EL (cell line): Measurements from ENCODE around the gene HIGD2A.
"Not testable (repeated sequence)": the region's sequence is repeated elsewhere in the genome, so short reads cannot be mapped to it uniquely, and the experiment has no call there.

ENCODE experiments used
- DNase-seq: peaks from one replicate; pipeline ENCODE4 v3.0.0-alpha.2; 2016

HIGD2A gene

DNA sequence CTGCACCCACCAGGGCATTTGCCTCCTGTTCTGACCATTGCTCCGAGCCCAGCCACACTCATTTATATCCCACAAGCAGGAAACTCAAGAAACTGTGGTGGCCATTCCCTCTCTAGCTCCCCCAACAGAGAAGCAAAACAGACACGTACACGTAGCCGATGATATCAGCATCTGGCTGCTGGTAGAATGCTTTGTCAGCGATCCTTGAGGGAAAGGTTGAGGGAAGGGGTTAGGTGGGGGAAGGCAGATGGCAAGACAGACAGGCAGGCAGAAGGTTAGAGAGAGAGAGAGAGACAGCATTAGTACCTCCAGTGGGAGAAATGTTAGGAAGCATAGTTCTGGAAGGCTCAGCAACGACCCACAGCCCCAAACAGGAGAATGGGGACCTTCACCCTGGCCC lies 7.8 kb downstream of the HIGD2A start:
- no peak for DNase-seq

DNA sequence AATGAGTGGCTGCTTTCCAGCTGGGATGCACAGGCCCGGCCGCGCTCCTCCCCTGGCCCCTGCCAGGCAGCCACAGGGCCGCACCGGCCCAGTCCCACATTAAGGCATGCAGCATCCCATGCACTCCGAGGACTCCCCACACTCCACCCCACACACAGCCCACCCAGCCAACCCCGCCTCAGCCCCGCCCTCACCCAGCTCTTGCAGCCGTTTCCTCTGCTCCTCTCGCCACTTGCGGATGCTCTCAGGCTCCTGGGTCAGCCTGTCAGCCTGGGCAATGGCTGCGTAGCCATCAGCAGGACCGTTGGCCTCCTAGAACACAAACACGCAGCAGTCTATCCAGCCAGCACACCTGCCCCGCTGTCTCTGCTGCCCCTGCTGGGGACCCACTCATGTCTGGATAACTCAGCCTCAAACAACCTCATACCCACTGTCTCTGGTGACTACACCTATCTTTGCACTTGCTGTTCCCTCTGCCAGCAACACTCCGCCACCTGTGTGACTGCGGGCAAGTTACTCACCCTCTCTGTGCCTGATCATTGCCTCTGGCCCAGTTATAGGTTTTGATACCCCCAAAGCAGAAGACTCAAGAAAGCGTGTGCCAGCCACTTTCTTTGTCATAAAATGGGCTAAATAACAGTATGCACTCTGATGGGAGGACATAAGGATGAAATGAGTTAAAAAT lies 9.3 kb downstream of the HIGD2A start:
- no peak for DNase-seq

DNA sequence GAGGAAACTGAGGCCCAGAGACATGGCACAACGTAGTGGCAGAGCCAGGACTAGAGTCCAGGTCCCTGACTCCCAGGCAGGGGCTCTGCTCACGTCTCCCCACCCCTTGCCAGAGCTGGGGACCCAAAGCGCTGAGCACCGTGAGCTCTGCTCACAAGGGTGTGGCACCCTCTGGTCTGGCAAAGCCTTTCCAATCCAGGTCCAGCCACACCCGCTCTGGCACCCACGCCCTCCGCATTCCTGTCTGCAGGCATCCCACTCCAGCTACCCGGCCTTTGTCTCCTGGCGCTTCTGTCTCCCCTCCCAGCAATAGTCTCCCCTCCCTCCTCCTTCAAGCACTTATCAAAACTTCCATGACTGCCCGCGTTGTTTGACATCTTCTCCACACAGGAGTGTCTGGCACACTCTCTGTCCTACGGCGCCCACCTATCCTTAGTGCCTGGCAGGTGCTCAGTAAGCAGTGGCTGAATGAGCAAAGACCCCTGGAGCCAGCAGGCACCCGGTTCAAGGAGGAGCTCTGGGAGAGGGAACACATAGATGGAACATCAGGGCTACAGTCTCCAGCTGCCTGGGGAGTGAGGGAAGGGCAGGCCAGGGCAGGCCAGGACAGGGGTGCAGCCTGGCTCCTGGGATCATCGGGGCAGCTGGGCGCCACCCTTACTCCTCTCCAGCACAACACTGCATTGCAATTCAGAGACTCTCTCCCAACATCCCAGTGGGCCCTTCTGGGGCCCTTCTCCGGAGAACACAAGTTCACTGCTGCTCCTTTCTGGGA lies 12.0 kb downstream of the HIGD2A start:
- no peak for DNase-seq

DNA sequence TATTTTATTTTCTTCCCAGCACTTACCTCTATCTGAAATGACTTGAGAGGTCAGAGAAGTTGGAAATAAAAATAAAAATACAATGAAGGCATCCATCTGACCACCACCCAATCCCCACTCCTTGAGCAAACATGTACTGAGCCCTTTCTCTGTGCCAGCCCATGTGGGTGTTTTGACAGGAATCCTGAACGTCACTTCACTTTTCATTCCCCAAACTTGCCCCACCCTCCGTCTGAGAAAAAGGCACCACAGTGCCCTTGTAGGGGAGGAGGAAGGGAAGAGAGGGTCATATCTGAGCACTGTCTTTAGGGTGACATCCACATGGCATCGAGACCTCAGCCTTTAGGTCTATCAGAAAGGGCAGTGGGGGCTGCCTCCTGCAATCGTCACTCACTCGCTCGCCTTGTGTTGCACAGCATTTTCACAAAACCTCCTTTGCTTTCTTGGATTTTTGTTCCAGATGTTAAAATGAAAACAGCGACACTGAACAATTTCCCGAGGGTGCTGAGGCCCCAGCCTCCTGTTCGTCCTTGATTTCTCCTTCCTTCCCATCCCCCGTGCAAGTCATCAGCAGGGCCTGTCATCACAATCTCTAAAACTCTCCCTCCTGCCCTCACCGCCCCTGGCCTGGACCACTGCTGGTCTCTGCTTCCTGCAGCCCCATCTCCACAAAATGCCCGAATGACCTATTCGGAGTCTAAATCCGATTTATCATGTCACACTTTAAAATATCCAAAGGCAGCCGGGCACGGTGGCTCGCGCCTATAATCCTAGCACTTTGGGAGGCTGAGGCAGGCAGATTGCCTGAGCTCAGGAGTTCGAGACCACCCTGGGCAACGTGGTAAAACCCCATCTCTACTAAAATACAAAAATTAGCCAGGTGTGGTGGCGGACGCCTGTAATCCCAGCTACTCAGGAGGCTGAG lies 13.0 kb downstream of the HIGD2A start:
- DNase-seq: no peak

DNA sequence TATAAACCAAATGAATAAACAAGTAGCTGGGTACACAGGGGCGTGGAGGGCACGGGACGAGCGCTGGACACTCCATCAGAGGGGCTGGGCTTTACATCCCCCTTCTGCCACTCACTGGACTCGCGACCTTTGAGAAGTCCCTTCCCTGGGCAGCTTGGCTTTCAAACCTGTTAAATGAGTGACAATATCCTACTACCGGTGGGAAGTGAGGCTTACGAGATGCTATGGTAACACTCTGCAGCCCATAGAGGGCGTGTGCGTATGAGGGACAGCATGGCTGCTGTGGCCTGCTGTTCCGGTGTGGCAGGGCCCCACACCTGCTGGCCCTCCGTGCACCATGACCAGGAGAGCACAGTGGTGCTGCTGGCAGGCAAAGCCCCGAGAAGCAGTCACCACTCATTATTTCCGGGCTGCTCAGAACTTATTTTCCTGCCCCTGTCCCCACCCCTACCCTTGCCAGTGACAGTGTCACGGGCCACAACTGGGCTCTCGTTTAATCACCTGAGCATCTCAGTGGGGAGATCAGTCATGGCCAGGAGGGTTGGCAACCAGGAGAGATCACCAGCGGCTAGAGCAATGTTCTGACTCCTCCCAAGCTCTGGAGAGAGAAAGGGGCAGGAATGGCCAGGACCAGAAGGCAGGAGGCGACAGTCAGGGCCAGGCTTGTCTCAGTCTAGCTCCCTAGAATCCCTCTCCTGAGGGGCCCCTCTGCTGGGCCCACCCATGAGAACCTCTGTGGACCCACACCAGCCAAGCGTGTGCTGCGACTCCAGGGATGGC lies 17.3 kb downstream of the HIGD2A start:
- no peak for DNase-seq

DNA sequence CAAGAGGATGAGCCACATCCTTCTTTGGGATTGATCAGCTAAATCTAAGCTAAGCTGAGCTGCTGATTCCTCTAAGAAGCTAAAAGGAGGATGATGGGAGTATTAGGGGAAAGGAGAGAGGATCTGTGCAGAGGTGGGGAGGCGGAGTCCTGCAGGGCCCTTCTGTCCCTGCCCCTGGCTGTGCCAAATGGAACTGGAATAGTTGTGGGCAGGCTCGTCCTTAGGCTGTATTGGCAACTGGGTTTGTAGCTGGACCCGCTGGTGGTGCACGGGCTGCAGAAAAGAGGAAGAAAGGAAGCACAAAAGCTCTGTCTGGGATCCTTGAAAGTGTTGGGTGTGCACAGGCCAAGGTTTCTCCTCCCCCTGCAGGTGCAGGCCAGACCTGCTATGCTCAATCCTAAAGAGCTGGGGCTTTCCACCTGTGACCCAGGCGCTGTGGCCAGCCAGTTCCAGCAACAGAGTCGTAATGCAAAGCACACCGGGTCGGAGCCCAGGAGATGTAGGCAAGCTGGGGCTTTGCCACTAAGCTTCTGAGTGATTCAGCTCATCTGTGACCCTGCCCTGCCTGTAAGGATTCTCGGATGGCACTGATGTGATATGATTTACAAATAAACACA lies 18.0 kb downstream of the HIGD2A start:
- DNase-seq: no peak

DNA sequence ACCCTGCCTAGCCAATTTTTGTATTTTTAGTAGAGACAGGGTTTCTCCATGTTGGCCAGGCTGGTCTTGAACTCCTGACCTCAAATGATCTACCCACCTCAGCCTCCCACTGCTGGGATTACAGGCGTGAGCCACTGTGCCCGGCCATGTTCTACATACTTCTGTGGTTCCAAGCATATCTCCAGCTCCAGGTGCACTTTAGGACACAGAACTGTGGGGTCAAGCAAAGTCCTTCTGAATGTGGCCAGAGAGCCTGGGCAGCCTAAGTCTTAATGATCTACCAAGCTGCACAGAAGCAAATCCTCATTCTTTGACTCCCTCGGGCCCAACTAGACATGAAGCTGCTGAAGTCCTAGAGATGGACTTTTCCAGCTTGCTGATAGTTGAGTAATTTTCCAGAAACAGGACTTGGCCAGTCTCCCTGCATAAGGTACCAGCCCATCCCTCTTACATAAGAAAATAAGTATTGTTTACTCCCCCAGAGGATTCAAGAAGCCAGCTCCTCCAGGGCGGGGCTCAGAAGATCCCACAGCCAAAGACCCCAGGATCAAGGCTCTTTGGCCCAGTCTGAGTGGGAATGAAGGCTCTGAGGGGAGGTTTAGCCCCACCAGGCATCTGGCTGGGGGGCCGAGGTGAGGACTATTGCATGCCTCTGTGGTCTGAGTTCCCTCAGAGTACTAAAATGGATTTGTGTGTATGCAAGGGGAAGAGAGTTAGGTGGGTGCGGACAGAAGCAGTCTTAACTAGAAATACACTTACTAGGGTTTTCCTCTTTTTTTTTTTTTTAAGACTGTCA lies 19.1 kb downstream of the HIGD2A start:
- DNase-seq: no peak

DNA sequence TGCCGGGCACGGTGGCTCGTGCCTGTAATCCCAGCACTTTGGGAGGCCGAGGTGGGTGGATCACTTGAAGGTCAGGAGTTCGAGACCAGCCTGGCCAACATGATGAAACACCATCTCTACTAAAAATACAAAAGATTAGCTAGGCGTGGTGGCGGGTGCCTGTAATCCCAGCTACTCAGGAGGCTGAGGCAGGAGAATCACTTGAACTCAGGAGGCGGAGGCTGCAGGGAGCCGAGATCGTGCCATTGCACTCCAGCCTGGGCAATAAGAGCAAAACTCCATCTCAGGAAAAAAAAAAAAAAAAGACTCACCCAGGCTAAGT lies 19.7 kb downstream of the HIGD2A start:
- DNase-seq: not testable (repeated sequence)

DNA sequence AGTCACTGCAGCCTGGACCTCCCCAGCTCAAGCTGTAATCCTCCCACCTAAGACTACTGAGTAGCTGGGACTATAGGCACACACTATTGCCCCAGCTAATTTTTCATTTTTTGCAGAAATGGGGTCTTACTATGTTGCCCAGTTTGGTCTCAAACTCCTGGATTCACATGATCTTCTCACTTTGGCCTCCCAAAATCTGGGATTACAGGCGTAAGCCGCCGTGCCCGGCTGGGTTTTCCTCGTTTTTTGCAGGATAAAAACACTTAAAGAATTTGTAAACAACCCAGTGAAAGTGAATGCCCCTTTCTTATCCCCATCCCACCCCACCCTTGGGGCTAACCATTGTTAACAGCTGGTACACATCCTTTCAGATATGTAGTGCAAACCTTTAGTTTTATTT lies 20.0 kb downstream of the HIGD2A start:
- DNase-seq: no peak

DNA sequence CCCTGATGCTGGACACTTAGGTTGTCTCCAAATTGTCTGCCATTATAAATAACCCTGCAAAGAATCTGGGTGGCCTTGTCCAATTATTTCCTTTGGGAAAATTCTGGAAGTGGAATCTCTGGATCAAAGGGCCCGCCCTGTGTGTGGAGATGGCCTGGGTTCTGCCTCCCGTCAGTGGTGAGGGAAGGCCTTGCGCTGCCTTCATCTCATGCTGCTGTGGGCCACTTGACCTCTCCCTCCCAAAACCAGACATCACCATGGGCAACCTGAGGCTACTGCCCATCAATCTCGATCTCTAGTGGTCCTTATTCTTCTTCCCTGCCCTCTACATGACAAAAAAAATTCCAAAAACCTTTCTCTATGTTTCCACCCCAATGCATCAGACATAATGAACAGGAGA lies 21.2 kb downstream of the HIGD2A start:
- DNase-seq: no peak

DNA sequence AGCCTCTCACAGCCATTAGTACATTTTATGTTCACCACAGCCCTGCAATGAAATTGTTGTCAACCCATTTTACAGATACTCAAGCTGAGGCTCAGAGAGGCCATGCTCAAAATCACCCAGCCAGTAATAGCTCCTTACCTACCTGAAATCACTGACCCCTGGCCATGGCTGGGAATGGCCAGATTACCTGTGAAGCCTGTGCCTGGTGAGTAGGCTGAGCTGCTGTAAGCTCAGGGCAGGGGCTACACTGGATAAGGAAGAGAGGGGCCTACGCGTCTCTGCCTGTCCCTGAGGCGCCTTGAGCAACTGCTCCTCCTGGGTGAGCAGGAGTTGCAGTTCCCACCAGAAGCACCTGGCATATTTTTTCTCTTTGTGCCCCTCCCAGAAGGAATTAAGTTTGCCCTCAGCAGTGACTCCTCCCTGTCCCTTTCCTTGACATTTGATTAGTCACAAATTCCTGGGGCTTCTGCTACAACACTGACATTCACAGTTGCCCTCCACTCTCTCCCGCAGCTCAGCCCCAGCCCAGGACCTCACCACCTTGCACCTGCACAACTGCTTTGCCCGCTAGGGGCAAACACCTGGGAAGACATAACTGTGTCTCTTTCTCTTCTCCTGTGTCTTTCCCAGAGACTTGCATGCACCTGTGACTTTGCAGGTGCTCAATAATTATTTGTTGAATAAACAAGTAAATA lies 22.1 kb downstream of the HIGD2A start:
- no peak for DNase-seq

DNA sequence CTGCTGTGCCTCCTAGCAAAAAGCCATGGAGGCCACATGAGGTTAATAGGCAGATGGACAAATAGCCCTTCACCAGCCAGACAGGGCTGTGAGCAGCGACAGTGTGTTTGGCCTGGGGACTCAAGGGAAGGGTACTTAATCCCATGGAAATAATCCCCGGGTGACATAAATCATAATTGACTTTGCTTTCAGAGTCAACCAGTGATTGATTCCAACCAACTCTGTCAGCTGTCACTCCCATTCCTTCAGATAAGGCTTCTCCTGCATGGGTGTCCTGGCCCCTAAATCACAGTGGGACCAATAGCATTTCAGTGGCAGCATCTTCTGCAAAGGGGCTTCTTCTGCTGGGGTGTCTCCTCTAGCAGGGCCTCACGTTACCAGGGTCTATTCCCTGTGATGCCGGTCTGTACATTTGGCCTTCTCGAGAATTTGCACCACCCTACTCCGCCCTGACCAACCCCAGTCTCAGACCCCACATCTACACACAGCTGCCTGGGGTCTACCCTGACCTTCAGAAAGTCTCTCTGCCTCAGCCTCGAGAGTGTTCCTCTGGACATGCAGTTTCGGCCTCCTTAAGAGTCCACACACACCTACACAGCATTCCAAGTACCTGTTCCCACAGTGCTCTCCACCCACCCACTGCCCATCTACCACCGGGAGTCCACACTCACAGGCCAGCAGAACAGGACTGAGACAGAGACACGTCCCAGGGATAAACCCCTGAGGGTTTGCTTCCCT lies 24.1 kb downstream of the HIGD2A start:
- DNase-seq: no peak

DNA sequence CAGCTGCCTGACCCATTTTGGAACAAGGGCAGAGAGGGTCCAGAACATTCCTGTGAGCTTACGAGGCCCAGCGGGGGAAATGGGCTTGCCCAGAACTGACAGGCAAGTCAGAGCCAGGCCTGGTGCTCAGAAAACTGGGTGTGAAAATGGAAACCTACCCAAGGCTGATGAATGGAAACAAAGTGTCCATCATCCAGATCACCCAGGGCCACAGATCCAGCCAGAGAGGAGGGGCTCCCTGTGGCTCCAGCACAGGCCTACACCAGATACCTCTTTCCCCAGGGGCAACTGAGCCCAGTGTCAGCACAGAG lies 24.7 kb downstream of the HIGD2A start:
- DNase-seq: peak; percentile 84

DNA sequence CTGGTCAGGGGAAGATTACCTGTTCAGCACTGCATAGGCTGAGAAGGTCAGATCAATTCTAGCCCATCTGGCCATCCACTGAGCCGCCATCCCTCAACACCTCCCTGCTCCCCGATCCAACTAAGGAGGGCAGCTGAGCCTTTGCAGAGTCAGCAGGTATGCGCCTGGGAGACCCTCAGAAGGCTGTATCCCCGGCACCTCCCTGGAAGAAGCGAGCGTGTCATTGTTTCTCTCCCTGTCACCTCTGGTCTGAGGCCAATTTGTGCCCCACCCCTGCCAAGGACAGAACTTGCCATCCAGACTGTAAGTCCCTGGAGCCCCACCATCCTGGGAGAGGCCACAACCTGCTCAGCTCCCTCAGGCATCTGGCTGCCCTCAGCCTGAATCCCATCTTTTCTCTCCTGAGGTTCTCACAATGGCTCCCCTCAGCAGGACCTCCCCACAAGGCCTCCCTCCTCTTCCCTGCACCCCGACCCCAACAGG lies 25.2 kb downstream of the HIGD2A start:
- DNase-seq: no peak

DNA sequence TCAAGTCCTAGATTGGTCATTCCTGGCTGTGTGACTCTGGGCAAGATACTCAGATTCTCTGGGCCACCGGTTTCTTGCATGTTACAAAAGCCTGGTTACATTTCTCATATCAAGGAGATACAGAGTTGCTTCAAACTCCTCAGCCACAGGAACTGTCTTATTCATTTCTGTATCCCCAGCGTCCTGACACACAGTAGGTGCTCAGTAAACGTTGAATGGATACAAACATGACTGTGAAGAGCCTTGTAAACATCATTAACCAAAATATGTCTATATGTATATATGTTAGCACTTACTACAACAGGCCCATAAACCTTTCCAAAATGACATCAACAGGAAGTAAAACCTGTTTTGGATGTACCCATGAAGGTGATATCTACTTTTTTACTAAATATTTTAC lies 26.2 kb downstream of the HIGD2A start:
- DNase-seq: no peak

DNA sequence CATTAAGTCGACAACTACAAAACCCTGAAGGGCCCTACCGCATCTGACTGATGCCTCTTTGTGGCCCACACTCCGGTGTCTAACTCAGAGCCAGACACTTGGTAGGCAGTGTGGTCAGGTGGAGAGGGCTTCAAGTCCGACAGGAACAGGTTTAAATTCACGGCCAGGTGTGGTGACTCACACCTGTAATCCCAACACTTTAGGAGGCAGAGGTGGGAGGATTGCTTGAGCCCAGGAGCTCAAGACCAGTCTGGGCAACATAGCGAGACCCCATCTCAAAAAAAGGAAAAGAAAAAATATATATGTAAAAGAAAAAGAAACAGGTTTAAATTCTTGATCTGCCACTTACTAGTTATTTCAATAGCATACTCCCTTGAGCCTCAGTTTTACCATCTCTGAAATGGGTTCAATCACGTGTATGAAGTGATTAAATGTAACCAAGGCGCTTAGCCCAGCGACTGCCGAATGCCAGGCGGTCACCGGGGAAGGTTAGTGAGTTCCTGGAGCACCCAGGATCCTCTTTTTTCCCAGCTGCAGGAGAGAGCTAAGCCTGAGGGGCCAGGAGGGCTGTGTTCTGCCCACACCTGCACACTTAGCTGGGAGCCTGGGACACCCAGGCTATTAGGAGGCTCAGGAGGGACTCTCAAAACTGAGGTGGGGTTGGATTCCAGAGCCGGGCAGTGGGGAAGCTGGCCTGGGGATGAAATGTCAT lies 26.8 kb downstream of the HIGD2A start:
- no peak for DNase-seq

DNA sequence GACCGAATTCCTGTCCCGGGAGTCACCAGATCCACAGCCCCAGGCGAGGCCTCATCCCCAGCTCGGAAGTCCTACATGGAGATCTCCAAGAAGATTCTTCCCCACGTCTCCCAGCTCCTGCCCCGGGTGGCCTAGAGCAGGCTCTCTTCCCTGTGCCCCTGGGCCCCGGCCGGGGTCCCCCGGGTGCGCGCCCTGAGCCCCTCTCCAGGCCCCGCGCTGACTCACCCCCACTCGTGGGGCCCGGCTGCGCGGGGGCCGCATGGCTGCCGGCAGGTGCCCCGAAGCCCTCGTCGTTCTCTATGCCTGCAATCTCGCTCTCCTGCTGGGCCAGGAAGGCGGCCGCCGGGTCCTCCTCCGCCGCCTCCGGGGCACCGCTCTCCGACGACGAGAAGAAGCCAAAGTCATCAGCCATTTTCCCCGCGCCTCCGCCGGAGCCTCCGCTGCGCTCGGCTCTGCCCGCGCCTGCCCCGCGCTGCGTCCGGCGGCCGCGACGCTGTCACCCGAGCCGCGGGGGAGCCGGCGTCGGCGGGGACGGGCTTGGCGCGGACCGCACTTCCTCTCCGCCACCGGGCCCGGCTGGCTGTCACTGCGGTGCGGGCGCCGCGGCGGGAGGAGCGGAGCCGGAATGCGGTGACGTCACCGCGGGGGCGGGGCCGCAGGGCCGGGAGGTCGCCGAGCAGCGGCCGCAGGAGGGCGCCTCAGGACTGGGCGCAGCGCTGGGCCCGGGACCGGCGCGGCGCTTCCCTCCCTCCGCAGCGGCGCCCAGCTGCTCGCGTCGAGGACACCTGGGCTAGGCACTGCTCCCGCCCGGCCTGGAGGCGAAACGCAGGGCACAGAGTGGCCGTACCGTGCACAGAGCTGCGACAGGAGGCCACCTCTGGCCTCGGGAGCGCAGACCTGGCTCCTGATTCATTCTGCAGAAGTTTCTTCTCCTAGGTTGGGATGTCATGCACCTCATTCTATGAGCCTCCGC lies 27.7 kb downstream of the HIGD2A start, which contains the start of gene CLTB:
Gene CLTB, minus strand, starts transcription at position 588 of the 973 bp plus-strand sequence. Its CDS starts 176 bp downstream, at position 412.
- peak; percentile 90 for DNase-seq

DNA sequence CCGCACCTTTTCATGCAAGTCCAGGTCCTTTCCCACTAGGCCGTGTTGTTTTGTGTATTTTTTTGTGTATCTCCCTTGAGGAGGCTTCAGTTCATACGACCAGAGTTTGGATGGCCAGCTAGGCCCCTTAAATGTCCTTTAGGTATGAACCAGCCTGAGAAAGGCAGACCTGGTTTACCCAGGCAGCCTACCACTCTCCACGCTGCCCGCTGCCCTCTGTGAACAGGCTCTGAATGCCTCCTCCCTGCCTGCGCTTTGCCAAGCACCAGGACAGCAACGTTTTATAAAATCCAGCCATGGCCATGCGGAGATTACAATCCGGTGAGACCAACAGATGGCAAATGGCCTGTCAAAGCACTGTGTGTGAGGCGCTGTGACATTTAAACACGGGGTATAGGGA lies 28.4 kb downstream of the HIGD2A start:
- no peak for DNase-seq
